Measurements from ENCODE around the gene ATRN.
"Not testable (repeated sequence)": the region's sequence is repeated elsewhere in the genome, so short reads cannot be mapped to it uniquely, and the experiment has no call there.

The ATRN gene

DNA sequence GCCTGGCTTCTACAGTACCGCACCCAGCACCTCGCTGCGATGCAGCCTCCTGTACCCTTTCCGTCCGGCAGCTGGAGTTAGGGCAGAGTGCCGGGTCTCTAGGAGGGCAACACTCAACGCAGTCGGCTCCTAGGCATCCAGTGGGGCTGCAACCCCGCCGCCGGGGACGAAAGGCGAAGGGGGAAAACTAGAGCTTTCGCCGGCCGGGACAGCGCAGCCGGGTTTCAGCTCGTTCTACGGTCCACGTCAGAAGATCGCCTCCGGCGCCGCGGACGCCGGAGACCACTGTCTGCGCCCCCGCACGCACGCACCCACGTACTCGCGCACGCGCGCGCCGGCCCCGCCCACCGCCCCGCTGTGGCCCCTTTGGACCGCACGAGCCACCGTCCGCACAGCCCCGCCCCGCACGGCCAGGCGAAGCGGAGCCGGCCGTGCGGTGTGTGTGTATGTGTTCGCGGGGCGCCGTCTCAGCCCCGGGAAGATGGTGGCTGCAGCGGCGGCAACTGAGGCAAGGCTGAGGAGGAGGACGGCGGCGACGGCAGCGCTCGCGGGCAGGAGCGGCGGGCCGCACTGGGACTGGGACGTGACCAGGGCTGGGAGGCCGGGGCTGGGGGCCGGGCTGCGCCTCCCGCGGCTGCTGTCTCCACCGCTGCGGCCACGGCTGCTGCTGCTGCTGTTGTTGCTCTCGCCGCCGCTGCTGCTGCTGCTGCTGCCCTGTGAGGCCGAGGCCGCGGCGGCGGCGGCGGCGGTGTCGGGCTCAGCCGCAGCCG, at the start of gene ATRN:
Gene ATRN (plus strand): TSS at position 392 of the 770 bp plus-strand sequence. CDS start 90 bp downstream, at position 482.
- peak; percentile 71 to 96 (median 79) for DNase-seq (ENCODE audit: low read depth in 3 of 3)

DNA sequence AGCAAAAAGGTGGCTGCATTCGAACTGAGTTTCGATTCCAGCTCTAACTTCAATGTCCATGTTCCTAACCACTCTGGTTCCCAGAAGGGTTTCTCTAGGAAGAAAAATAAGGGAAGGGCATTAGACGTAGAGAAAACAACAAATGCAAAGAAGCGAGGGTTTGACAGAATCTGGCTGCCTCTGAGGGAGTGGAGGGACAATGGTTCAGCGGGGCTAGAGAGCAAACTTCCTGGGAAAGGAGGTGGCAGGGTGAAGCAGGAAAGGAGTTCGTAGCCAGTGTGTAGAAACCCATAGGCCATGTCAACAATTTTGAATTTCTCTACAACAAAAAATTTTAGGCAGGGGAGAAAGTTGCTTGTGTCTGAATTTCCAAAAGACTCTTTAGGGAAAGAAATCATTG, 48.8 kb upstream of the ATRN start:
- no peak for DNase-seq (ENCODE audit: low read depth in 3 of 3)

DNA sequence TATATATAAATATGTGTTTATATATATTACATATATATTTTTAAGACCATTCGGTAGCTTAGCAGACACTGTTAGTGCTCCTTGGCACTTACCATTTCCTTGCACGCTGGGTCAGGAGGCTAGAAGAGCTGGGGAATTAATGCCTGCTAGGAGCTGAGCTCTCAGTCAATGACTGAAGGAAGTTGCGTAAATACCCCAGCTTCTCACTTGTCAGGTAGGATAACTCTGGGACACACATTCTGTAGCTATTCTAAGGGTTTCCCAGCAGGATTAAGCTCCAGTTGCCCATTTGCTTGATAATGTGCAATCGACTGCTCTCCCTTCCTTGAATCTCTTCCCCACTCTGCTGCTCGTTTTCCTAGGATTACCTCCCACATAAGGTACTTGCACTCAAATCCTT, 47.7 kb upstream of the ATRN start:
- no peak for DNase-seq (ENCODE audit: low read depth in 3 of 3)

DNA sequence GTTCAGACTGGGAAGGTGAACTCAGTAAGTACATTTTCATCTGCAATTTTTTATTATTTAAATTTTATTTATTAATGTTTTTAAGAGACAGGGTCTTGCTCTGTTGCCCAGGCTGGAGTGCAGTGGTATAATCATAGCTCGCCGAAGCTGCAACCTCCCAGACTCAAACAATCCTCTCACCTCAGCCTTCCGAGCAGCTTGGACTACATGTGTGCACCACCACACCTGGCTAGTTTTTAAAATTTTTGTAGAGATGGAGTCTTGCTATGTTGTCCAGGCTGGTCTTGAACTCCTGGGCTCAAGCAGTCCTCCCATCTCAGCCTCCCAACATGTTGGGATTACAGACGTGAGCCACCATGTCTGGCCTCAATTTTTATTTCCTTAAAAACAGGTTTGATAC, 44.1 kb upstream of the ATRN start:
- DNase-seq (ENCODE audit: low read depth in 3 of 3): not testable (repeated sequence)

DNA sequence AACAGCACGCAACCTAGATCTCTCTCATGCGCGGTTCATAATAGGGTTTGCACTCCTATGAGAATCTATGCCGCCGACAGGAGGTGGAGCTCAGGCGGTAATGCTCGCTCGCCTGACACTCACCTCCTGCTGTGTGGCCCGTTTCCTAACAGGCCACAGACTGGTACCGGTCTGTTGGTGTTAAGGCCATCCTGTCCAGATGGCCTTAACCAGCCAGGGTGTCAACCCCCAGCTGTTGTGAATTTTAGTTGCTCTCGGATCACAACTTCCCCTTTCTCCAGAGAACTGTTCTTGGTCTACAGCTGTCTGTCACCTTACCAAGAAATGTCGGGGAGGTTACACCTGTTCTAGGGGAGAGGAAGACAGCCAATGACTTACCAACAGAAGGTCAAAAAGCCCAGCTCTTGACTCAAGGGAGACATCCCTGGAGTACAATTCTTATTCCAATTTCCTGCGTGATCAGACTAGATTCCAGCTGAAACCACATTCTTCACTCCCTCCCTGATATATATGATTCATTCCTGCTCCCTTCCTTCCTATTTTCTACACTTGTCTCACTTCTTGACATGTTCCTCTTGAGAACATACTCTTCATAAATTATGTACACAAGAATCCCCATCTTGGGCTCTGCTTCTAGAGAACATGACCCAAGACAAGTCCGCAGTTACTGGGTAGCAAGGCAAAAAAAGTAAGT, 40.3 kb upstream of the ATRN start:
- no peak for DNase-seq (ENCODE audit: low read depth in 3 of 3)

DNA sequence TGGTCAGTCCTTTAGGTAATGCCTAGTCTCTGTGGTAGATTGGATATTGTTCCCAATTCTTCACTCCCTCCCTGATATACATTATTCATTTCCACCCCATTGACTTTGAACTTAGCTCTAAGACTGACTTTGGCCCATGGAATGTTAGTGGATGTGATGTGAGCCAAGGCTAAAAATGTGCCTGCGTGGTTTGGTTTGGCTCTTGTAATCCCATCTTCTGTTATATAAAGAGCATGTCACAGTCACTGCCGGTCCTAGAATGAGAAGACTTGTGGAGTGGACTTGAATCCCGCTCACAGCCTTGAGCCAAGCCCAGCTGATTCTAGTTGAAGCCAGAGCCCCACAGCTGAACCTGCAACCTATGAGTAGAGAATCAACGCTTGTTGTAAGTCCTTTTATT, 39.7 kb upstream of the ATRN start:
- no peak for DNase-seq (ENCODE audit: low read depth in 3 of 3)

DNA sequence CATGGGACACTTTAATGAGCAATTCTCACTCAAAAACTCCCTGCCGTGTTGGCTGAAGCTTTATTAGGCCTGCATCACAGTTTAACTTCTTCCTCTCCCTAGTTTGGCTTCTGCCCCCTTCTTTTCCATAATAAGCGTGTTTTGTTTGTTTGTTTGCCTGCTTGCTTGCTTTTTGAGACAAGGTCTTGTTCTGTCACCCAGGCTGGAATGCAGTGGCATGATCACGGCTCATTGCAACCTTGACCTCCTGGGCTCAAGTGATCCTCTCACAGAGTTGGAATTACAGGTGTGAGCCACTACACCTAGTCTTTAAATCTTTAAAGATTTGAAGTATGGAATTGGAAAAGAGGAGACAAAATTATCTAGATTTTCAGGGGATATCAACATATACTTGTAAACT, 38.0 kb upstream of the ATRN start:
- DNase-seq (ENCODE audit: low read depth in 3 of 3): no peak

DNA sequence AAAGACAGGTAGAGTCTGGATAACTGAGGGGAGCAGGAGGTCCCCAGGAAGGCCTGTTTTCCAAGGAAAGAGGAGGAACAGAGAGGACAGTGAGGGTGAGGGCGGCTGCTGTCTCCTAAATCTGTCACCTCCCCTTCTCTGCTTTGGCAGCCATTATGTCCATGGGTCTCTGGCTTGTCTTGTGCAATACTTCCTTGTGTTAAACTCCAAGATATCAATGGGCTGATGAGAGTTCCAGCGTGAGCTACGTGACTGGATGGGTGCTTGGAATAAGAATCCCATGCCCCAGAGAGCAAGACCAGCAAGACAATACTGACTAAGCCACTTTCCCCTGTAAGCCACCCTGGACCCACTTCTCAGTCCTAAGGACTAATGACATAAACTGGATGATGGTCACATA, 37.1 kb upstream of the ATRN start:
- no peak for DNase-seq (ENCODE audit: low read depth in 3 of 3)

DNA sequence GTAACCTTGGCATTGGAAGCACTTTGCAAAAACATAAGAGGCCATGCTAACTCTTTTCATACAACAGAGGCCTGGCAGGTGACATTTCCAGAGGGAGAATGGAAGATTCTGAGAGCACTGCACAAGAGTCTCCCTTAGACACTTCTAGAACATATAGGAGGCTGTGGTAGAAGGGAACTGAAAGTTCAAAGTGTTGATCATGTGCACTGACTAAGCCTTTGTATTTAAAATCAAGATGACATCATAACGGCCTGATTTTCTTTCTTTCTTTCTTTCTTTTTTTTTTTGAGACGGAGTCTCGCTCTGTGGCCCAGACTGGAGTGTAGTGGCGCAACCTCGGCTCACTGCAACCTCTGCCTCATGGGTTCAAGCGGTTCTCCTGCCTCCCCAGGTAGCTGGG, 36.6 kb upstream of the ATRN start:
- DNase-seq (ENCODE audit: low read depth in 3 of 3): no peak

DNA sequence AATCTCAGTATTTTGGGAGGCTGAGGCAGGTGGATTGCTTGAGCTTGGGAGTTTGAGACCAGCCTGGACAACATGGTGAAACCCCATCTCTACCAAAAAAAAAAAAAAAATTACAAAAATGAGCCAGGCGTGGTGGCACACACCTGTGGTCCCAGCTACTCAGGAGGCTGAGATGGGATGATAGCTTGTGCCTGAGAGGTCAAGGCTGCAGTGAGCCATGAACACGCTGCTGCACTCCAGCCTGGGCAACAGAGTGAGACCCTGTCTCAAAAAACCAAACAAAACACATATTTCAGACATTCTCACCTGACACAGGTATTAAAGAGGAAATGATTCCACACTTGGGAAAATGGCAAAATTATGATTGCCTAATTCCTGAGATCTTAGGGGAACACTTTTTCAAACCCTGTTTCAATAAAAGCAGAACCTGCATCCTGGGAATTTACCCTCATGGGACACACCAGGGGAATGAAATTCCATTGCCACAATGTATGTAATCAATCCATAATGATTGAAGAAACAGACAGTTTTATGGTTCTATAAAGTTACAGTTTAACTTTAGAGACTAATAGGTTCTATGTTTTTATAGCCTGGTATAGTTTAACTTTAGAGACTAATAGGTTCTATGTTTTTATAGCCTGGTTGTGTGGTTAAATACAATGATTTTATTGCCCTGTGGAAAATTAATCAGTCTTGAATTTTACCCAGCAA, 33.8 kb upstream of the ATRN start:
- no peak for DNase-seq (ENCODE audit: low read depth in 3 of 3)

DNA sequence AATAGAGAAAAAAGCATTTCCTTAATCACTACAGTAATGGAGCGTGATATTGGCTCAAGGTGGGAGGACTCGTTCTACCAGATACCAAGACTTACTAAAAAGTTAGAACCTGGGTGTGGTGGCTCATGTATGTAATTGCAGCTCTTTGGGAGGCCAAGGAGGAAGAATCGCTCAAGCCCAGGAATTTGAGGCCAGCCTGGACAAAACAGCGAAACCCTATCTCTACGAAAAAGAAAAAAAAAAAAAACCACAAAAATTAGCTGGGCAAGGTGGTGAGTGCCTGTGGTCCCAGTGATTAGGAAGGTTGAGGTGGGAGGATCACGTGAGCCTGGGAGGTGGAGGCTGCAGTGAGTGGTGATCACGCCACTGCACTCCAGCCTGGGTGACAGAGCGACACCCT, 24.0 kb upstream of the ATRN start:
- DNase-seq (ENCODE audit: low read depth in 3 of 3): no peak

DNA sequence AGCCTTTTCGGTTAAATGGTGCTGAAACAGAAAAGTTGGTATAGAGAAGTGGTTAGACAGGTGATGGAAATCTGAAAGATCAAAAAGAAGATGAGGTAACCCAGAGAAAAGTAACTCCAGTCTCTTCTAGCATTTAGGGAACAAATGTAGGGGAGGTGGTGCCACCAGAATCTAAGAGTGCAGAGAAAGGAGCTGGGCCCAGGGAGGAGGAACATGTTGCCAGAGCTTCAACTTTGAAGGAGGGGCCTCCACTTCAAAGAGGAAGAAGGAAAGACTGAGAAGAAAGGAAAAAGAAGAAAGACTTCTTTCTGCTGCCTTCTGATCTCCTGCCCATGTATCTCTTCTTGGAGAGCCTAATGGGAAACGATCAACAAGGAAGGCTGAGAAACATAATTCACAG, 23.5 kb upstream of the ATRN start:
- DNase-seq (ENCODE audit: low read depth in 3 of 3): no peak

DNA sequence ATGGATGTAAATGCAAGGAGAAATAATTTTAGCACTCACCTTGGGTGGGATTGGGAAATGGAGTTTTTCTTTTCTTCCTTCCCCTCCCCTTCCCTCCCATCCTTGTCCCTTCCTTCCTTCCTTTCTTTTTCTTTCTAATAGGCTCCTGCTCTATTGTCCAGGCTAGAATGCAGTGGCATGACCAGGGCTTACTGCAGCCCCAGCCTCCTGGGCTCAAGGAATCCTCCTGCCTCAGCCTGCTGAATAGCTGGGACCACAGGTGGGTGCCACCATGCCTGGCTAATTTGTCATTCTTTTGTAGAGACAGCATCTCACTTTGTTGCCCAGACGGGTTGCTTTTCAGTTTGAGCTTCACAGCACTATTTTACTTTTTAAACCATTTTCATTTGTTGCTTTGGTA, 21.5 kb upstream of the ATRN start:
- no peak for DNase-seq (ENCODE audit: low read depth in 3 of 3)

DNA sequence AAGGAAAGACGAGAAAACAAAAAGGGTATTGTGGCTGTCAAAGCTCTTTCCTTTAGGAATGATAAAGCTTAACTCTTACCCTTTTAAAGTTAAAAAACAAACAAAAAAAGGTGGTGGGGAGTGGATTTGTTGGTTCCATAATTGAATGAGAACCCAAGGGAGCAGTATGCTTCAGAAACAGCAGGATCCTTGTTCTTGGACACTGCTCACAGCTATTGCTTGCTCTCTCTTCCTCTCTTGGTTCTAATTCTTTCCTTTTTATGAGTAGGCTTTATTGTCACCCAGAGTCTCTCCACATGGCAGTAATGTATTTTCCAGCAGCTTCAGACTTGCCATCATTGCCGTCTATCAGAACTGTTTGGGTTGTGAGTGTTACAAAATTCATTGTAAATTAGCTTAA, 18.7 kb upstream of the ATRN start:
- DNase-seq (ENCODE audit: low read depth in 3 of 3): no peak

DNA sequence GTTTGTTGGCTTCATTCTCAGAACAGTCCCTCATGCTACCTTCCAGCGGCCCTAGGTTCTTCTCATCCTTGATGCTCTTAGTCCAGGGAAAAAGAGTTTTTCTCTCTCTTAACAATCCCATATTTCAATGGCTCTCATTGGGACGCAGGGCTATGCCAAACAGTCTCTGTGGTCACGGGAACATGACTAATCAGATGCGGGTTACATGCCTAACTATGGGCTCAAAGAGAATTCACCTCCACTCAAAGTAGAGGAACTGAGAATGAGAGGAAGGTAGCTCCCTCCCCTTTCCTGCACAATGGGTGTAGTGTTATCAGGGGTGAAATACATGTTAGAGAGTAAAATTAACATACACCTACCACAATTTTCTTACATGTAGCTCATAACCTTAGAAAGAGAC, 18.1 kb upstream of the ATRN start:
- DNase-seq (ENCODE audit: low read depth in 3 of 3): no peak

DNA sequence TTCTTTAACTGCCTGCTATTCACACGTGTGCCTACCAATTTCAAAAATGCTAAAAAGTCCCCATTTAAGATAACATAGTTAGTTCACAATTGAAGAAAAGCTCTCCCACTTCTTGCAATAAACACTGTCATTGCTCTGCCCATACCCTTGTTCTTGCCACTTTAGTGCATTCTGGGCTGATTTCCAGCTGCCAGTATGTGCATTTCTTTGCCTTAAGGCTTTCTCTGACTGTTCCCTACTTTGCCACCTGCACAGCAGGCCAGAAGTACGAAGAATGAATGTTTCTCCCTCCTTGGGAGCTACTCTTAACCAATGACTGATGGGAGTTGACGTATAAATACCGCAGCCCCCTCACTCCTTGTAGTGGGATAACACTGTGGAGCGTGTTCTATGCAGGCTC, 16.0 kb upstream of the ATRN start:
- DNase-seq (ENCODE audit: low read depth in 3 of 3): no peak

DNA sequence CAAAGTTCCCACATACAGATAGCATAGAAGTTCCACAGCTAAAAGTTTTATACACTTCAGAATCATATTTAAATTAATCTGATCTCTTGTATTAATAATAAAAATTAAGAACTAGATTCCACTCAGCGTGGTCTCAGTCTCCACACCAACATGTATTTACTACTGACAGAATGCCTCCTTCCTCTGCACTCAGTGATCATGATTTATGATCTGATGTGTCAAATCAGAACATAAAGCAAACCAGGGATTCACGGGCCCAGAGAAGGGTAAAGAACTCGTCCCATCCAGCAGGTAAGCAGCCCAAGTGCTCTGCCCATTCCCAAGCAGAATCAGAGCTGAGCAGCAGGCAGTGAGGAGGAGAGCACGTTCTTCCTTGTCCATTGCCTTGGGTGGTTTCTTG, 14.2 kb upstream of the ATRN start:
- DNase-seq (ENCODE audit: low read depth in 3 of 3): no peak

DNA sequence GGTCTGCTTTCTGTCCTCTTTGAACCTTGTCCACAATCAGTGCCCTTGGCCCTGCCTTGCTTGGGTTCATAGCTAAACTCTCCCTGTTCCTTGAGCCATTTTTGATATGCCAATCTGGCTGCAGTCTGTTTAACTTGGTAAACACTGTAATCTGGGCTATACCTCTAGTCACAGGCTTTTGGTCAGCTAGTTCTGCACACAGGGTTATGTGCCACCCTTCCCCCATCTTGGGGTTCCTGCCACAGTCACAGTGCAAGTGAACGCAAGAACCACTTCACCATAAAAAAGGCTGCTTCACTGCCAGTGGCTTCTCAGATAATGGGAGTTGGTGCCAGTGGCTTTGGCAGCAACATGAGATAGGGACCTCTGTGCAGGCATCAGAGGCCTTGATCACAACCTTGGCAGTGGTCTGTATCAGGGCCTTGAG, 10.9 kb upstream of the ATRN start:
- no peak for DNase-seq (ENCODE audit: low read depth in 3 of 3)

DNA sequence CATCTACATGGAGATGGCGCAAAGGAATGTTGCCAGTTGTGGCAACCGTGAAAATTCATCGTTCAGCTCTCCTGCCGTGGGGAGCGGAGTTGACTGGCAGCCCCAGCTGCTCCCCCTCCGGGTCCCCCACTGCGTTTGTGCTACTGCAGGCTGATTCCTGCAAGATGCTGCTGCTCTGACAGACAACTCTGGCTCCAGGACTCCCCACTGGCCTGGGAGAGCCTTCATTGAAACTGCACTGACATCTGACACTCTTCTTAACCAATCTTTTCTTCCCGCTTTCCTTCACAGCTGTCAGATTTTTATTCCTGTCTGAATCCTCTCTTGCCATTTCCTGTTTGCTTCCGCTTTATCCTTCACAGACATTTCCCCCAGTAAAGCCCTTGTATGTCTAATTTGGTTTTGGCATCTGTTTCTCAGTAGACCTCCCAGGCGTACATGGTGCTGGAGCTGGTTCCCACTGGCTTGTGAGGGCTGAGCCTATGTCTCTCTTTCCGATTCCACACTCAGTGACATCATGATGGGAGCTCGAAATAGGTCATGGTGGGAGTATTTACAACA, 9.5 kb upstream of the ATRN start:
- DNase-seq (ENCODE audit: low read depth in 3 of 3): no peak

DNA sequence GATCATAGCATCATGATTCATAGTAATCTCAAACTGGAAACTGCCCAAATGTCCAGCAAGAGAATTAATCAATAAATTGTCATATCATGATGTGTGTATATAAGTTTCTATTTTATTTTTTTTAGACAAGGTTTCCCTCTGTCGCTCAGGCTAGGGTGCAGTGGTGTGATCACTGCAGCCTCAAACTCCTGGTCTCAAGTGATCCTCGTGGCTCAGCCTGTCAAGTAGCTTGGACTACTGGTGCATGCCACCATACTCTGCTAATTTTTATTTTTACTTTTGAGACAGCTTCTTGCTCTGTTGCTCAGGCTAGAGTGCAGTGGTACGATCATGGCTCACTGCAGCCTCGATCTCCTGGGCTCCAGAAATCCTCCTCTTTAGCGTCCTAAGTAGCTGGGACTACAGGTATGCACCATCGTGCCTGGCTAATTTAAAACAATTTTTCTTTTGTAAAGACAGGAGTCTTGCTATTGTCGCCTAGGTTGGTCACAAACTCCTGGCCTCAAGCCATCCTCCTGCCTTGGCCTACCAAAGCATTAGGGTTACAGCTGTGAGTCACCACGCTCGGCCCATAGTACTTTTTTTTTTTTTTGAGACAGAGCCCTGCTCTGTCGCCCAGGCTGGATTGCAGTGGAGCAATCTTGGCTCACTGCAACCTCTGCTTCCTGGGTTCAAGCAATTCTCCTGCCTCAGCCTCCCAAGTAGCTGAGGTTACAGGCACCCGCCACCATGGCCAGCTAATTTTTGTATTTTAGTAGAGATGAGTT, 8.7 kb upstream of the ATRN start:
- no peak for DNase-seq (ENCODE audit: low read depth in 3 of 3)

DNA sequence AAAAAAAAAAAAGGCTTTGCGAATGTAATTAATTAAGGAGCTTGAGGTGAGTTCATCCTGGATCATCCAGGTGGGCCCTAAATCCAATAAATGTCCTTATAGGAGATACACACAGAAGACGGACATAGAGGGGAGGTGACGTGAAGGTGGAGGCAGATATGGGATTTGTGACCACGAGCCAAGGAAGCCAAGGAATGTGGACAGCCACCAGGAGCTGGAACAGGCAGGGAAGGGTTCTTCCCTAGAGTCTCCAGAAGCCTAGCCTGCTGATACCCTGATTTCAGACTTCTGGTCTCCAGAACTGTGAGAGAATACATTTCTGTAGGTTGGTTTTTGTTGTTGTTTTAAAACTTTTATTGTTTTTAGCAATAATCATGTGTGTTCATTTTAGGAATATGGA, 6.7 kb upstream of the ATRN start:
- no peak for DNase-seq (ENCODE audit: low read depth in 3 of 3)

DNA sequence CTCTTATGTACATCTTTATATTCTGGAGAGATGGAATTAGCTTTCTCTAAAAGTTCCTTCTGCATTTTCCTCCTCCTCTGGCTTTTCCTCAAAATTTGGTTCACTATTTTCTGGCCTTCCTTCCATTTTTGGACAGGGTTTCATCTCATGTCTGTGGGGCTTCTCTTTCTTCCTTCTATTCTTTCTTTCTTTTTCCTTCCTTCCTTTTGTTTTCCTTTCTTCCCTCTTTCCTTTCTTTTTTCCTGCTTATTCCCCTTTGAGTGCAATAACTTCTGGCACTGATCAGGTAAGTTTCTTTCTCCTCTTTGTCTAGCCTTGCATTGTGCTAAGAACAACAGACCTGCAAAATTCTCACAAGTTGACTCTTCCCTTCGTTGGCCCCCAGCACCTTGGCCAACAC, 5.5 kb upstream of the ATRN start:
- DNase-seq (ENCODE audit: low read depth in 3 of 3): no peak
